HG02884 (cell line): ENCODE measurements around the gene PHEX.

ENCODE experiments used
- ATAC-seq: cut with Tn5 transposase; IDR thresholded peaks from one replicate; pipeline ENCODE4 v1.9.1; 2021; ENCODE audit warnings: mild to moderate bottlenecking, moderate library complexity; ENCODE audit not compliant: unreplicated experiment

PHEX gene

DNA sequence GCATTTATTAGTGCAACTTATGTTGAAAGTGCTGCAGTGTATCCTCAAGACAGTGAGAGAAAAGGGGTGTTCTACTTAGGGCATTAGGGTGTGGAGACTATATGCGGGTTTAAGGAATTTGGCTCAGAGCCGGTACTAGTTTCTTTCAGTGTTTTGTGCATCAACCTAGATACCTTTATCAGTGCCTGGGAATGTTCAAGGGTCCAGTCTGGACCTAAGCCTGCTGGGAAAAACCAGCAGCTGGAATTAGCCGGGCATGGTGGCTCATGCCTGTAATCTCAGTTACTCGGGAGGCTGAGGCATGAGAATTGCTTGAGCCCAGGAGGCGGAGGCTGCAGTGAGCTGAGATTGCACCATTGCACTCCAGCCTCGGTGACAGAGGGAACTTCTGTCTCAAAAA, 7.4 kb downstream of the PHEX start:
- no peak for ATAC-seq

GRCh38 chrX:22040184-22040583, 8.1 kb downstream of the PHEX start:
- no peak for ATAC-seq

- ATAC-seq: no peak
Observed at GRCh38 chrX:22041907-22042530, 9.9 kb downstream of the PHEX start.

GRCh38 chrX:22043872-22044271, 11.7 kb downstream of the PHEX start:
- ATAC-seq: no peak

- no peak for ATAC-seq
Observed at GRCh38 chrX:22047468-22047867, 15.3 kb downstream of the PHEX start.

DNA sequence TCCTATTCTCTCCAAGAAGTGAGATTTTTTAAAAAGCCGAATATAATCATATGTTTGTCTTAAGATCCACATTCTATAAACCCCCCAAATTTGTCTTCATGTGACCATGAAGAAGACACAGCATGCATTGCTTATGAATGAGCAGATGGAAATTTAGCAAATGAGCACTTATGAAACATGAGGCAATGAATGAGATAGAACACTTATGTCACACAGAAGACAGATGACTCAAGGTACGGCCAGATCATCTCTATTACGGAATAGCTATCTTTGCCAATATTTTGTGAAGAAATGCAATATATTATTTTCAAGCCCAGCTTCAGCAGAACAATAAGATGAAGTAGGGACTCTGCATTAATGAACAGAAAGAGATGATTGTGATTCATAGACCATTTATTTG, 21.4 kb downstream of the PHEX start:
- ATAC-seq: no peak

DNA sequence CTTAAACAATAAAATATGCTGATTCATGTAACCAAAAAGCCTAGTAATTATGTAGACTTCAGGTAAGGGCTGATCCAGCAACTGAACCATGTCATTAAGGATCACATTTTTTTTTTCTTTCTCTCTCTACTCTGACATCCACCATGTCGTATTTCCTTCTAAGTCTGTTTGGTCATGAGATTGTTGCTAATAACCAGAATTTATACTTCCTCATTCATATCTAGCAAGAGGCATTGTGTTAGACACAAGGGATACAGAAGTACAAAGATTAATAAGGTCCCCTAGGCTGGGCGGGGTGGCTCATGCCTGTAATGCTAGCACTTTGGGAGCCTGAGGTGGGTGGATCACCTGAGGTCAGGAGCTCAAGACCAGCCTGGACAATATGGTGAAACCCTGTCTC, 24.1 kb downstream of the PHEX start:
- no peak for ATAC-seq

DNA sequence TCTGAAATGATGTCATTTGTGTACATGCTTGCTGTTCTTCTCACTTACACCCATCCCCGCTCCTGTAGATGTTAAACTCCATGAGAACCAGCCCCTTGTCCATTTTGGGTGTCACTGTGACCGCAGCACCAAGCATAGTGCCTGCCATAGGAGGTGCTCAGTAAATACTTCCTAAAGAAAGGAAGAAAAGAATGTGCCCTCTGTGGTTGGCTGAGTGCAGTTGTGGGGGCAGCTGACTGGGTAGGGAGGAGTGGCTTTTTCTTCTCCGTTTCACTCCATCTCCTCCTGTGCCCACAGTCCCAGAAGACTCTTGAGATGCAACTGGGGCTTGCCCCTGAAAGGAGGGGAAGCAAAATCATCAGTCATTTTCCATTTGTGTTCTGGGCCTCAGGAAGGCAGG, 25.5 kb downstream of the PHEX start:
- no peak for ATAC-seq

DNA sequence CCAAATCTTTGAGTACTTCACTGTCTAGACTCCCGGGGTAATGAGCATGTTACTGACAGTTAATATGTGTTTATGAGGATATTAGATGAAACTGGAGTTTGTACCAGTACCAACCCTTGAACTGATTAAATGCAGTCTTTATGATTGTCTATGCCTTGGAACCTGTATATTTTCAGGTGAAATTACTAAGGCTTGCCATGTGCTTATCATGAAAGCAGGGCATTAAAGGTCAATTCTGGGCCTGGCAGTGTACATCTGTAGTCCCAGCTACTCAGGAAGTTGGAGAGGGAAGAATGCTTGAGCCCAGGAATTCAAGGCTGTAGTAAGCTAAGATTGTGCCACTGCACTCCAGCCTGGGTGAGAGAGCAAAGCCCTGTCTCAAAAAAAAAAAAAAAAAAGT, 27.6 kb downstream of the PHEX start:
- no peak for ATAC-seq

DNA sequence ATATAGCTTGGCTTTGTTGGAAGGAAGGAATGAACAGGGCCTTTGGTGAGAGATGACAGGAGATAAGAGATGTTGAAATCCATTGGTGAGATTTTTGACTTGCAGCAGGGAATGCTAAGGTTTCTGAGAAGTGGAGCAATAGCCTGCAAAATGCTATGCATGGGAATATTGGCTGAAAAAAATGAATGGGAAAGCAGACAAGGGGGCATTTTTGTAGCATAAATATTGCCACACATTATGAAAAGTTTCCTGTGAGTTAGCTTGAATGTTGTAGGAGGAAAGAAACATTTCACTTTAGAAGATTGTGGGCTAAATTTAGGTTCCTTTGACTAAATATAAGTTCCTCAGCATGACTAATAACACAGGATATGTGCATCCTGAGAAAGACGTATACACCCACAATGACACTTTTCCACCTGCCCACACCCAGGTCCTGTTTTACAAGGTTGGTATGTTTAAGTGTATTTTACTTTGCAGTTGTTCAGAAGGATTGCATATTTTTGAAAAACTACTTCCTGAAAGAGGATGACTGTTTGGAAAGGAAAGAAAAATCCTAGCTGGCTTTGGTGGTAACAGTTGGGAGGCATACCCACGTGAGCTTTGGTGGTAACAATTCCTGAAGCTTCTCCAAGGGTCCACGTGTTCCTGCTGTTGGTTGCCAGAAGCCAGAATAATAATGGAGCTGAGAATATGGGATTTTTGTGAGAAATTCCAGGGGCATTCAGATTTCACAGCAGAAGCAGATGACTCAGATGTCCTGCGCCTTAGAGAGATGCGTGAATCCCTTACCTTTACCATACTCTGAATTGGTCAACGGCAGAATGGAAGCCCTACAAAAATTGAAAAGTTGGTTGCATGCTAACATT, 28.5 kb downstream of the PHEX start:
- peak; percentile 59 for ATAC-seq

GRCh38 chrX:22063284-22063683, 31.2 kb downstream of the PHEX start:
- peak; percentile 80 for ATAC-seq

GRCh38 chrX:22069586-22069985, 37.5 kb downstream of the PHEX start:
- no peak for ATAC-seq

DNA sequence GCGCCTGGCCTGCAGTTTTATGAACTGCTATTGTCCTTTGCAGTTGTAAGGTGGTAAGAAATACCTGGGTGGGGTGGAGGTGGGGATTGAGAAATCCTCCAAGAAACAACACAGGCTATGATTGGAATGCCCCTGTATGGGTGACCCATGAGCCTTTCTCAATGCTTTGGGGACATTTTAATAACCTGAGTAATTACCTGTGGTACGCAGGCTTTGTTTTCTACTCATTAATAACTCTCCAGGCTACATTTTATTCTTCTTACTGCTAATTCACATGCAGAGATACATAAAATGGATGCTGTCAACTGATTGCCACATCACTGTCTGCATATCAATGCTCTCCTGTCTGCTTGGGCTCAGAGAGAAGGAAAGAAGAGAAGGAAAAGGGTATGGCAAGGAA, 41.8 kb downstream of the PHEX start:
- no peak for ATAC-seq

DNA sequence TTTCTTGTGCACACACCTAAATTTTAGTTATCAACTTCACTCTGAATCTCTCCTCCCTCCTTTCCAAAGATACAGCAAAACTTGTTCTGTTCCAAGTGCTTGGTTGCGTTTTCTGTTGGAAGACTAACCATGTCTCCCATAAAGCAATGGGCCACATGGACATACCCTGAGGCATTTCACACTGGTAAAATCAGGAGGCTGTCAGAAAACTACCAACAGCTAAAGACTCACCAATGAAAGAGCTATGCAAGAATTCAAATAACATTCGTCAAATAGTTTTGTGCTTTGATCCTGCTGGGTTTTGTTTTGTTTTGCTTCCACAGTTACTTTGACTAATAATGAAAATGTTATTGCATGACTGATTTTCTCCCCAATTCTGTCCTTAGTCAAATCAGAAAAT, 46.0 kb downstream of the PHEX start:
- ATAC-seq: no peak

GRCh38 chrX:22081475-22082092, 49.5 kb downstream of the PHEX start:
- ATAC-seq: peak; percentile 70

GRCh38 chrX:22086003-22086402, 53.9 kb downstream of the PHEX start:
- ATAC-seq: no peak

- ATAC-seq: no peak
Observed at GRCh38 chrX:22087011-22087557, 55.0 kb downstream of the PHEX start.

DNA sequence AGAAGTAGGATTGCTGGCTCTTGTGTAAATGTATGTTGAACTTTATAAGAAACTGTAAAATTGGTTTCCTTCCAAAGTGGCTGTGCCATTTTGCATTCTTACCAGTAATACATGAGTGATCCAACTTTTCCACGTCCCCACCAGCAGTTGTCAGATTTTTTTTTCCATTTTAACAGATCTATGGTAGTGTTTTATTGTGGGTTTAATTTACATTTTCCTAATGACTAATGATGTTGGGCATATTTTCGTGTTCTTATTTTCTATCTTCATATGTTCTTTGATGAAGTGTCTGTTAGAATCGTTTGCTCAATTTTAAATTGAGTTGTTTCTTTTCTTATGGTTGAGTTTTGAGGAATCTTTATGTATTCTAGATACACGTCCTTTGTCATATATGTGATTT, 56.2 kb downstream of the PHEX start:
- no peak for ATAC-seq

GRCh38 chrX:22090181-22090580, 58.1 kb downstream of the PHEX start:
- ATAC-seq: no peak

- no peak for ATAC-seq
Observed at GRCh38 chrX:22093550-22093949, 61.4 kb downstream of the PHEX start.

DNA sequence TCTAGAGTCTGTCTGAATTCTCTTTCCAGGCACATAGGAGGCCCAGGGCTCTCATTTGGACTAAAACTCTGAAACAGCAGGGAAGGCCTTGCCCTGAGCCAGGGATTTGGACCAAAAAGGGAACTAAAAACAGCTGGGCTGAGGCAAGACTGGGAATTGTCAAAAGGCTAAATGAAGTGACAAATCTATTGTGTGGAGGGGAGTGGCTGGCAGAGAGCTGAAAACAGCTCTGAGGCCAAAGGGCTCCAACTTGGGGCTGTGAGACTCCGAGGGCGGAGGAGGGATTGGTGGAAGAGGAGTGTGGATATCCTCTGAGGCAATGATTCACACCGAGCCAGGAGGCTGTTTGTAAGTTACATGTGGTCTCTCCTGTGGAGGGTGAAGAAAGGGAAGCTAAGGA, 63.2 kb downstream of the PHEX start:
- no peak for ATAC-seq

DNA sequence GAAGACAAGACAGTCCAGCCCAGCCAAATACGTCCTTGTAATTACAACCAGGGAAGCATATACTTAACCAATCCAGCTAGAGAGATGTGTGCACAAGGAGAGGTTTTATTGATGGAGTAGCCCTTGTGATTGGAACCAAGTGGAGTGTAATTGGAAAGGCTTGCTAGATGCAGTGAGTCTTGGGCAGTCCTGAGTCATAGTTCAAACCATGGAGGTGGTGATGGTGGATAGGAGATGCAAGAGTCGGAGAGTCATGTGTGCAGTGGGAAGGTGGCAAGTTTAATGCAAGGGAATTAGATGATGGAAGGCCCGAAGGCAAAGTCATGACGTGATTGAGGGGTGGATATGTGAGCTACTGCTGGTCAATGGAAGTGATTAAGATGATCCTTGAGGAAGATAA, 63.7 kb downstream of the PHEX start:
- no peak for ATAC-seq
